Omental fat pad (tissue), 4 donors: ENCODE data around the gene CDC5L. TPM values are rescaled to one million over a fixed set of nuclear protein-coding genes. Genes with fewer than 3 reads are reported as not detected.

ENCODE experiments used
- ATAC-seq: fragments of 150-250 bp; one replicate; pipeline ENCODE4 v1.9.1; 2016; ENCODE audit warnings: mild to moderate bottlenecking, moderate library complexity; ENCODE audit not compliant: low FRiP score
- DNase-seq: peaks from one replicate; pipeline ENCODE4 v3.0.0-alpha.2; 2019; ENCODE audit warnings: low spot score
- CTCF ChIP-seq, 3 donors: fragments of 450-650 bp; IDR thresholded peaks; one replicate each; pipeline ENCODE4 v1.5.1; 2016 to 2017; ENCODE audit warnings: antibody characterized with exemption in 3 of 3, mild to moderate bottlenecking in 3 of 3, moderate library complexity in 2 of 3
- total RNA-seq, 4 donors: library from RNA; depleted of rRNA; stranded (reverse); fragments of >200 nt; gene quantifications; one replicate each; pipeline ENCODE4 v1.1.0, GENCODE V29; 2016

Gene CDC5L
- total RNA-seq, 4 donors from 2014 or later, result 14.6 to 21.4 (median 17.3) TPM

GRCh38 chr6:44477293-44477894 is 89.9 kb downstream of the CDC5L start:
- no peak for TF ChIP-seq CTCF (IDR thresholded peaks at IDR 0.05)
- no peak for ATAC-seq

GRCh38 chr6:44478158-44478557 is 90.7 kb downstream of the CDC5L start:
- DNase-seq (no peak), ATAC-seq (no peak)
- TF ChIP-seq CTCF (IDR thresholded peaks at IDR 0.05), result no peak

More at GRCh38 chr6:44477293-44477894, 89.9 kb downstream of the CDC5L start:
- no peak for DNase-seq

DNA sequence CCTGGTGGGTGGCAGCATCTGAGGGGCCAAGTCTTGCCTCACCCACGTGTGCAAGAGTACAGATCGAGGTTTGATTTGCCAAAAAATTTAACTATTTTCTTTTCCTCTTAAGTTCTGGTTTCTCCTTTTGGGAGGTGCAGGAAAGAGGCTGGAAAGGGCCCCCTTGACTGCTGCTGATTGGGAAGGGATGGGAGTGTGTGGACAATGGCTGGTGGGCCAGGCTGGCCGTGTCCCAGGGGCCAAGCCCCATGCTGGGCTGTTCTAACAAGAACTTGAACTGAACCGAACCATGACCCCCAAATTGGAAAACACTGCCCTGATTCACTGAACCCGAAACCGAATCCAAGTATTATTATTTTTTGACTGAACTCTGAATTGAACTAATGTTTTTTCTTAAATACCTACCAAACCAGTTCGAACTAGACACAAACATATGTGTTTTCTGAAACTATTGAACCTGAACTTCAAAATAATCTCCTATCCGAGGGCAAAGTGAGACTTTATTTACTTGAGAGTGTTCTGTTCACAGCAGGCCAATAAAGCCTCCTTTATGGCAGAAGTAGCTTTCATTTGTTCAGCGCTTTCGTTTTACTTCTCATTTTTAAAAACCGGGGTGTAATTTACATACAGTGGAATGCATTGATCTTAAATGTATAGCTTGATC is 91.2 kb downstream of the CDC5L start:
- TF ChIP-seq CTCF (IDR thresholded peaks at IDR 0.05), result no peak
- no peak for ATAC-seq

GRCh38 chr6:44480097-44480541 is 92.6 kb downstream of the CDC5L start:
- TF ChIP-seq CTCF (IDR thresholded peaks at IDR 0.05), result no peak
- DNase-seq (no peak), ATAC-seq (no peak)

More for the DNA sequence above, 91.2 kb downstream of the CDC5L start:
- no peak for DNase-seq

GRCh38 chr6:44481056-44481455 is 93.5 kb downstream of the CDC5L start:
- ATAC-seq (no peak), DNase-seq (no peak)
- no peak for TF ChIP-seq CTCF (IDR thresholded peaks at IDR 0.05)

GRCh38 chr6:44481760-44482159 is 94.3 kb downstream of the CDC5L start:
- no peak for TF ChIP-seq CTCF (IDR thresholded peaks at IDR 0.05)
- DNase-seq (no peak), ATAC-seq (no peak)
